Stimulated activated CD4-positive, alpha-beta T cell treated with anti-CD3 and anti-CD28 coated beads, Interleukin-12 subunit alpha, Interleukin-12 subunit beta, amount 100 ng/mL, for 24 hours (primary cell): ENCODE results near the gene ECSCR.
"Not testable (repeated sequence)": the region's sequence is repeated elsewhere in the genome, so short reads cannot be mapped to it uniquely, and the experiment has no call there.

Source experiments
- DNase-seq, 2 experiments: peaks; one replicate each; pipeline ENCODE4 v3.0.0-alpha.2; 2020; ENCODE audit warnings: low read depth in 2 of 2

The ECSCR gene

DNA sequence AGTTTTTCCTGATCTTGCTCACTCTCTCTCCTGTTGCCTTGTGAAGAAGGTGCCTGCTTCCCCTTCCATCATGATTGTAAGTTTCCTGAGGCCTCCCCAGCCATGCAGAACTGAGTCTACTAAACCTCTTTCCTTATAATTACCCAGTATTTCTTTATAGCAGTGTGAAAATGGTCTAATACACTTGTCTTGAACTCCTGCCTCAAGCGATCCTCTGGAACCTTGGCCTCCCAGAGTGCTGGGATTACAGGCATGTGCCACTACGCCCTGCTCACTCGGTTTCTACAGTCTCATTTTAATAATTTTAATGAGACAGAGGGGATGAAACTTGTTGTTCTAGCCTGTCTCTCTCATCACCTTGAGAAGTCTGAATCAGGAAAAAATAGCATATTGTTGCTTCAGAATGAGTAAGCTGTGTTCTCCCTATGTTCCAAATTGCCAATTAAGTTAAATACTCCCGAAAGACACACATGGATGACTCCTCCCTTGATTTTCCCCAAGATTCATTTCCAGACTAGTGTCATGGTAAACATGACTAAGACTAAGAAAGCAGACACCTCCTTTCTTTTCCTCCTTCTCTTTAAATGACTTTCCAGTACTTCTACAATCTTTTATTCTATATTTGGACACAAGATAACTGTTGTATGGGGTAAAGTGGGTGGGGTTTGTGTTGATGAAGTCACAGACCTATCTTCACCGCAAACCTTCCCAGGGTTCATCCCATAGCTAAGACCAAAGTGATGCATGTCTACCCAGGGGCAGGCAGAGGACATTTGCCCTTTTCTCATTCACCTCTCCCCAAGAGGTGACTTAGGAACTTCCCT, 15.4 kb downstream of the ECSCR start:
- no peak for DNase-seq

DNA sequence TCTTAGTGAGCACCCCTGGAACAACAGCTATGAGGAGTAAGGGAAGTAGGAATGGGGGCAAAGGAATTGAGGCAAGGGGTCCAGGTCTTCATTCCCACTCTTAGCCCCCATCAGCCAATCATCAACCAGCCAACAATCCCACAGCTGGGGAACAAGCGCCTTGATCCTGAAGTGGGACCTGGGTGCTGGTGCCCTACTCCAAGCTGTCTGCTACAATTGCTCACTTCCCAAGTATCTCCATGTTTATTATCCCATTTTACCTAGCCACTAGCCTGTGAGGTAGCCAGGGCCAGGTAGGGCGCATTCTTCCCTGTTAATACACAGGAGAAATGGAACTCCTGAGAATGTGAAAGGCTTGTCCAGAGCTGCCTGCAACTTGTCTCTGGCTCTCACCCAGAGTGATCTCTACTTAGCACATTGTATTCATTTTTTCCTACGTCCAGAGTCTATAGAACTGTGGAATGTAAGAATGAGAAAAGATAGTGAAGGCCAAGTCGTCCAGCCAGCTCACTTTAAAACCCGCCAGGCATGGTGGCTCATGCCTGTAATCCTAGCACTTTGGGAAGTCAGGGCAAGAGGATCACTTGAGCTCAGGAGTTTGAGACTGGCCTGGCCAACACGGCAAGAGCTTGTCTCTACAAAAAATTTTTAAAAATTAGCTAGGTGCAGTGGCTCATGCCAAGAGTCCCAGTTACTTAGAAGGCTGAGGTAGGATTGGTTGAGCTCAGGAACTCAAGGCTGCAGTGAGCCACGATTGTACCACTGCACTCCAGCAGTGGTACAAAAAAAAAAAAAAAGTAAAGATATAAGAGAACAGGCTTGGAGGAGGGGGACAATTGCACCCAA, 17.0 kb downstream of the ECSCR start:
- DNase-seq = no peak

DNA sequence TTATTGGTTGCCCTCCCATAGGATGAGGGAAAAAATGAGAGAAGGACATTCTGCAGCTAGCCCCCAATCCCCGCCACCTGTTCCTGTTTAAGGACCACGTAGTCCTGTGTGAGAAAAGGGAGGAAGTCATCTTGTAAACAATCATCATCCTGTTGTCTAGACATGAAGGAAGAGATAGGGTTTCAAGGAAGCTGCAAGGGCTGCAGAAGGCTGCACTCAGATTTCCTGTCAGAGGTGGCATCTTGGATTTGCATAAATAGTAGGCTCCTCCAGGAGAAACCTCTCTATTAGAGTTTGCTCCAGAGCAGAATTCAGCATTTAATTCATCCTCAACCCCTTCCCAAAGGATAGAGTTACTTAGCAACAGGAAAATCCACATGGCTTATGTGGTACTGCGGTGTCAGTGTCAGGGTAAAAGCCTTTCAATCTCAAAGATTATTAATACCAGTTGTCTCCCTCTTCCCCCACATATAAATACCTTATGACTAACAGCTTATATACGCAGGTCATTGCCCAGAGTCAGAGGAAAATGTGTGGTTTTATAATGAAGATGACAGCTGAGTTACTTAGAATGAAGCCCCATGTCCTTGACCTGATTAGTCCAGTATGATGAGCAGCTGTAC, 18.6 kb downstream of the ECSCR start:
- no peak for DNase-seq

DNA sequence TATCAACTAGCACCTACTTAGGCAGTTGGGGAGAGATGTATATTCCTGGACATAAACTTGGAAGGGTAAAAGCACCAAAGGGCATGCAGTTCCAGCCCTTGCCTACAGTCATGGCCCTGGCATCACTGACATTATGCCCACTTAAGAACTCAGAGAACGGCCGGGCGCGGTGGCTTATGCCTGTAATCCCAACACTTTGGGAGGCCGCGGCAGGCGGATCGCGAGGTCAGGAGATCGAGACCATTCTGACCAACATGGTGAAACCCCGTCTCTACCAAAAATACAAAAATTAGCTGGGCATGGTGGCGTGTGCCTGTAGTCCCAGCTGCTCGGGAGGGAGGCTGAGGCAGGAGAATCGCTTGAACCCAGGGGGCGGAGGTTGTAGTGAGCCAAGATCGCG, 22.1 kb downstream of the ECSCR start:
- DNase-seq = not testable (repeated sequence)

DNA sequence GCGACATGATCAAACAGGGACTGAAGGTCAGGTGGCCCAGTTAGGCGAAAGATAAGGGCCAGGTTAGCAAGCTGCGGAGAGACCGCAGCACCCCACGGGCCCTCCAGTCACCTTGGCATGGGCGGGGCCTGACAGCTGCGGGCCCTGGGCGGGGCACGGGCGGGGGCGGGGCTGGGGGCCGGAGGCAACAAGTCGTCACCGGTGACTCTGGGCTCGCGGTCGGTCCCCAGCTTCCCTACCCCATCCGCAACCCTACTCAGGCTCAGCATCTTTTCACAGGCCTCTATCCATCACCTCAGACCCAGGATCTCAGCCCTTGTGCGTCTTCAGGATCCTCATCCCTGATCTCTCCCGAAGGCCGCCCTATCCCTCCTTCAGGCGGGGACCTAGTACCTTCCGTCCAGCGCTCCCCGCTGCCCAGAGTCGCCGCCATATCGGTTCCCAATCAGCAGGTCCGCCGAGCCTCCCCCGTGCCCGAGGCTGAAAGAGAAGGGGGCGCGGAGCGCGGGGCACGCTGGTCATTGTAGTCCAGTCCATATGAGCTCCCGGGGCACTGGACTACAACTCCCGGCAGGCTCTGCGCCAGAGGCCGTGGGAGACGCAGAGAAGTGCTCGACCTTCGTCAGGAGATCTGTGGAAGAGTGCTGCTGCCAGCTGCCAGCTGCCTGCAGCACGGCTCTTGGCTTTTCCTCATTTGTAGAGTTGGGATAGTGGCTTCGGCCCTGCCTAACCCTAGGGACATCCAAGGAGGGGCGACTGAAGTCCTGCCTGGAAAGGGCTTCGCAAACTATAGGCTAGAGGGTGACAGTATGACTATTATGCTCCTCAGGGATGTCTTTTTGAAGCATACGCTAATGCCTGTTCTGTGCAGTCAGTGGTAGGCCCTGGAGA, 23.3 kb downstream of the ECSCR start, which contains the start of gene DNAJC18:
DNAJC18 (minus strand) TSS at position 513 of the 891 bp plus-strand sequence; CDS start at position 433, 80 bp downstream.
- peak; percentile 80 to 91 for DNase-seq

DNA sequence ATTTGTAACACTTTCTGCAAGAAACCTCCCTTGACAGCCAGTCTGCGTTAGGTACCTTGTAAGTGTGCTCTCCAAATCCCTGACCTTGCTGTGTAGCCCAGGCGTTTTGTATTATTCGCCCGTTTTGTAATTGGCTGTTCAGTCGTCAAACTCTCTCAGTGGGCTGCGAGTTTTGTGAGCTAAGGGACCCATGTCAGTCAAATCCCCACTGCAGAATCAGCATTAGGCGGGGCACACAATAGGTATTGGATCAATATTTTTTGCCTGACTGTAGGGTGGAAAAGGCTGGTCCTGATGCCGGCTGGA, 23.9 kb downstream of the ECSCR start:
- no peak for DNase-seq

DNA sequence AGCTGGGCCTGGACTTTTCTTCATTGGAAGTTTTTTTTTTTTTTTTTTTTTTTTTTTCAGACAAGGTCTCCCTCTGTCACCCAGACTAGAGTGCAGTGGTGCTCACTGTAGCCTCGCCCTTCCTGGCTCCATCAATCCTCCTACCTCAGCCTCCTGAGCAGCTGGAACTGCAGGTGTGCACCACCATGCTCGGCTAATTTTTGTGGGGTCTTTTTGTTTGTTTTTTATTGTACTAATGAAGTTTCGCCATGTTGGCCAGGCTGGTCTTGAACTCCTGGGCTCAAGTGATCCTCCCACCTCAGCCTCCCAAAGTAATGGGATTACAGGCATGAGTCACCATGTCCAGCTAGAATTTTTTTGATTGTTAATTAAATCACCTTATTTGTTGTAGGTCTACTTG, 26.9 kb downstream of the ECSCR start:
- no peak for DNase-seq

DNA sequence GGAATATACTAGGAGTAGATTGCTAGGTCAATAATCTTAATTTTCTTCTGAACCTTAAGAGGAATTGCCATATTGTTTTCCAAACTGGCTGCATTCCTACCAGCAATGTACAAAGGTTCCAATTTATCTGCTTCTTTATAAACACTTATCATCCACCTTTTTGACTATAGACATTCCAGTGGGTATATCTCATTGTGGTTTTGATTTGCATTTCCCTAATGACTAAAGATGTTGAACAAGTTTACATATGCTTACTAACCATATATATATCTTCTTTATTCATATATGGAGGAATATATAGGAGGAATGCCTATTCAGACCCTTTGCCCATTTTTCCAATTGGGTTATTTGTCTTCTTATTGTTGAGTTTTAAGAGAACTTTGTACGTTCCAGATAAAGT, 30.8 kb downstream of the ECSCR start:
- no peak for DNase-seq

DNA sequence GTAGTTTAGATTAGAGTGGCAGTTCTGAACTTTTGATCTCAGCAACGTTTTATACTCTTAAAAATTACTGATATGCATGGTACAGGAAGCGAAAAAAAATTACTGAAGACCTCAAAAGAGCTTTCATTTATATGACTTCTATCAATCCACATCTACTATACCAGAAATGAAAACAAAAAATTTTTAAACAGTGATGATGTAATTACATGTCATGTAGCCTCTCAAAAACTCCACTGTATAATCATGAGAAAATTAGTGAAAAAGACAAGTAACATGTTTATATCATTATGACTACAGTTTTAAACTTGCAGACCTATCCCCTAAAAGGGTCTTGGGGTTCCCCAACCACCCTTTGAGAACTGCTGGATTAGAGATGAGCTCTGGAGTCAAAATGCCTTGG, 32.5 kb downstream of the ECSCR start:
- no peak for DNase-seq

DNA sequence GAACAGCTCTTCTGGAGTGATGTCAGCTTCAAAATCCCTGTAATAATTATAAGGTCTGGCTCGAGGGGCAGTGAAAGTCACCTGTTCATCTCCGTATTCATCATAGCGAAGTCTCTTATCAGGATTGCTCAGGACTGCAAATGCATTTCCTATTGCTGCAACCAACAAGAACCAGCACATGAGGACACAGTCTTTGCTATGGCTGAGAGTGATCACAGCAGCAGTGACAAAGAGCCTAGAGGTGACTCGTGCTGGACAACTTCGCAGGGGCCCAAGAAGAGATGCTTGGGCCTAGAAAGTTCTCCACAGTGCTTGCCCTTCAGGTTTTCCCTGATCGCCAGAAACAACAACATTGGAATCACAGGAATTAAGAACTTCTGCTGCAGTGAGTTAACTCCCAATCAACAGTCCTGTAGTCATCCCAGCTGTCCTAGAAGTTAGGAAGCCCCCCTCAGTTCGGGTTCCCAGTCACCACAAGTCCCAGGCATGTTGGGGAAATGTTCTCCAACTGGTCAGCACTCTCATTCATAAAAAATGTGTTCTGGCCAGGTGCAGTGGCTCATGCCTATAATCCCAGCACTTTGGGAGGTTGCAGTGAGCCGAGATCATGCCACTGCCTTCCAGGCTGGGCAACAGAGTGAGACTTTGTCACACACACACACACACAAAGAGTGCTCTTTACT, 36.2 kb downstream of the ECSCR start:
- DNase-seq = no peak

DNA sequence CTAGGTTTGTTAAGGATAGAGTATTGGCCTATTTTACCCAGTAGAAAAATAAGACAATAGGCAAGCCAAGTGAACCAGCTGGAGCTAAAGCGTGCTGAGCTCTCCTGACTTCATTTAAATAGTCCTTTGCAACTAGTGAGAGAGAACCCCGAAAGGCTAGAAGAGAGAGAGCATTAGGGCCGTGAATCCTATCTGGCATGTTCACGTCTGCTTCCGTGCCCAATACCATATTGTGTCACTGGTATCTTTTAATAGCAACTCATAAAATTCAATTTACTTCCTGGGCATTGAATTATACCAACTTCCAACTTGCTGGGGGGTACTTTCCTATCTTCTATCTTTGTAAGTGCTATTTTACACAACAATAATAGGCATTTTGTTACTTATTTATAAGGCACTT, 37.0 kb downstream of the ECSCR start:
- DNase-seq = no peak

DNA sequence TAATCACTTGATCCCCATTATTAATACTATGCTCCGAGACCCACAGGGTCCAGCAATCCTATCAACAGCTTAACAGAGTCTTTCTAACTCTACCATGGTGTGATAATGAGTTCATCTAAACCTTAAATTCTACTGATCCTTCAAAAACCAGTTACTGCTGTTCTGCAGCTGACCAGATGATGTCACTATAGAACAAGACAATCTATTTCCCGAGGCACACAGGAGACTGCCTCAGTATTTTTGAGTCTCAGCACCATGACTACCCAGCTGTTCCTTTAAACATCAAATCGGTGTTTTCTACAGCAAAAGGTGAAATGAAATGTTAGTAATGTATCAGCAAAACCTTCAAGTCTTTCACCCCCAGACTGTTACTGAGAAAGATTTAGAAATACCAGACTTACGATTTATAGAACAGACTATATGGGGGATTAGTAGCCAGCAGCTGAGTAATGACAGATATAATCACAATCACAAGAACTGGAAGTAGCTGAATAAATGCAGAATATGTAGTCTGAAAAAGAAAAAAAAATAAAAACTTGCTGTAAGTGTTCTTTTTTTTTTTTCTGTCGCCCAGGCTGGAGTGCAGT, 40.1 kb downstream of the ECSCR start:
- DNase-seq = no peak

DNA sequence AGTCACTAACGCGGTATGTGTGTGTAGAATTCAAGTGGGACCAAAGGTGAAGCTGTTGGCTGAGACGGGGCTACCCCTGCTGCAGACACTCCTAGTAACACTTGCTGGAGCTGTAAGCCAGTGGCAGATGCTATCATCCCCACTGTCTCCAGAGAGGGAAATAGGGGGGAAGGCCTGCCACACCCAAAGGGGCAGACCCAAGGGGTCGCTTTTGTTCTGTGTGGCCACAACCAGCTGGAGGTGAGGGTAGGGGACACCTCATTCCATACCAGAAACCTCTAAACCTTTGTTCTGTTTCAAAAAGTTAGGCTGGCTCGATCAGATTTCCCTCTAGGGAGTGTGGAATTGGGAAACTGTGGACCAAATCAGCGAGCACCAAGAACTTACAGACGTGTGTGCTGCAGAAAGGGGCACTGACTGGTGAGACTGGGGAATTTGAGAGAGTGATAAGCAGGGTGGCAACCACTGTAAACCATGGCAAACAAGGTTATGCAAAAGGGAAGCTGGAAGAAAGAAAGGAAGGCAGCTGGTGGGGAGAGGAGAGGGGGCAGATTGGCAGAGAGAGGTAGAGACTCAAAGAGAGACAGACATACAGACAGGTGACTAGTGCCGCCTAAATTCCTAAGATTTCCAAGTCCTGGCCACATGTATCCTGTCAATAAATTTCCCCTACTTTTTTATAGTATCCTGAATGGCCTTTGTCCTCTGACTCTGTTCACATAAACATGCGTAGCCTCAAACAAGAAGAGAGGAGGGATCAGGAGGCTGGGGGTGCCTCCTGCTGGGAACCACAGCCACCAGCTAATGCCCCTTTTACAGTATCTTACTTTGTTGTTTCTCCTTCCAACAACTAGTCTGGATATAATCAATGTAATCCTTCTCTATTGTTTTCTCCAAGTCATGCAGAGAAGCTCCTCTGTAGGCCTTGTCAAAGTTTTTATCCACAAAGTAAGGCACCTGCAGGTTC, 43.0 kb downstream of the ECSCR start:
- no peak for DNase-seq

DNA sequence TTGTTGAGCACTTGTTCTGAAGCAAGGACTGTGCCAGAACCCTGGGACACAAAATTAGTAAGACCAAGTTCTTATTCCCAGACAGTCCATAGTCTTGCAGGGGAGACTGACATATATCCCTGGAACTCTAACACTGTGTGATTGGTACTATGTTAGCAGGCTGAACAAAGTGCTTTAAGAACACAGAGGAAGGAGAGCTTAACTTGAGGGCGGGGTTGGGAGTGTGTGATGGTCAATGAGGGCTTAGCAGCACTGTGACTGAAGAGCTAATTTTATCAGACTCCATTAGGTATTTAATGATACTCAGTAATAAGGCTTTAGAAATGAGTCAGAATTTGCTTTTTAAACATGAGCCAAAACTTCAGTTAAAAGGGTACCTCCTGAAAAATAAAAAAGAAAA, 43.8 kb downstream of the ECSCR start:
- no peak for DNase-seq

DNA sequence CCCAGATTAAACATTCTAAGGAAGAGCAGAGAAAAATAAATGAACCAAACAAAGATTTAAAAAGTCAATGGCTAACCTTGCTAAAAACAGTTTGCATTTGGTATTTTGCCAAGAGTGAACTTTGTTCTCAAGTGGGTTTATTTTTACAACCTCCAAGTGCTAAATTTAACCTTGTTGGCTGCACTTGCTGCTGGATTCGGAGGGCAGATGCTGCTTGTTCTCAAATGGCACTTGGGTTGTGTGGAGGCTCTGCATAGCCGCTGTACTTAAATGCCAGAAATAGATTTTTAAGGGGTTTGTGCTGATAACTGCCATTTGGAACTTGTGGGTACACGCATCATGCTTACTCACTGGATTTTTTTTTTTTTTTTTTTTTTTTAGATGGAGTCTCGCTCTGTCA, 45.3 kb downstream of the ECSCR start:
- no peak for DNase-seq

DNA sequence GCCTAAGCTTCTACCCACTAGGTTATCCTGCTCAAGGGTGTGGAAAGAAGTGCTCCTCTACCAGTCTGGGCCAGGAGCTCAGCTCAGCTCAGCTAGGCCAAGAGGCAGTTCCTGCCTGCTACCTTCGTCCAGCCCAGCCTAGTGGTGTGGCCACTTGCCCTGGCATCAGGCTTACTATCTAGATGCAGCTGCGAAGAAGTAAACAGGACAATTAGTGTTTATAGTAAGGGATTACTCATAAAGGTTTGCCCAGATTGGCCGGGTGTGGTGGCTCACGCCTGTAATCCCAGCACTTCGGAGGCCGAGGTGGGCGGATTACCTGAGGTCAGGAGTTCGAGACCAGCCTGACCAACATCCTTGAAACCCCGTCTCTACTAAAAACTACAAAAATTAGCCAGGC, 45.9 kb downstream of the ECSCR start:
- DNase-seq = no peak

DNA sequence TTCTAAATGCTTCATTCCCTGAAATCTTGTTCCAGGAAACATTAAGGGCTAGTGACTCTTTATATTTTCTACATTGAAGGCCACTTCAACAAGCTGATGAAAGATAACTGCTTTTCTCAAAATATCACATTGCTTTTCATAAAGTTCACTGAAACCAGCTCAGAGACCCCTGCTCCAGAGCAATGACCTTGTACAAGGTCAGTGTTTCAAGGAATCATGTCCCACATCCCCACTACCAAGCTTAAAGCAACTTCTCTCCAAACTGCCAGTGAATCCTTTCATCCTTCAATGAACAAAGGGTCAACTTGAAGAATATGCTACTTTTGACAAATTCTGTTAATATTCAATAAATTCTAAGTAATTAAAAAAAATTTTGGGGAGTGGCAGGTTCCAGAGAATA, 46.7 kb downstream of the ECSCR start:
- no peak for DNase-seq

DNA sequence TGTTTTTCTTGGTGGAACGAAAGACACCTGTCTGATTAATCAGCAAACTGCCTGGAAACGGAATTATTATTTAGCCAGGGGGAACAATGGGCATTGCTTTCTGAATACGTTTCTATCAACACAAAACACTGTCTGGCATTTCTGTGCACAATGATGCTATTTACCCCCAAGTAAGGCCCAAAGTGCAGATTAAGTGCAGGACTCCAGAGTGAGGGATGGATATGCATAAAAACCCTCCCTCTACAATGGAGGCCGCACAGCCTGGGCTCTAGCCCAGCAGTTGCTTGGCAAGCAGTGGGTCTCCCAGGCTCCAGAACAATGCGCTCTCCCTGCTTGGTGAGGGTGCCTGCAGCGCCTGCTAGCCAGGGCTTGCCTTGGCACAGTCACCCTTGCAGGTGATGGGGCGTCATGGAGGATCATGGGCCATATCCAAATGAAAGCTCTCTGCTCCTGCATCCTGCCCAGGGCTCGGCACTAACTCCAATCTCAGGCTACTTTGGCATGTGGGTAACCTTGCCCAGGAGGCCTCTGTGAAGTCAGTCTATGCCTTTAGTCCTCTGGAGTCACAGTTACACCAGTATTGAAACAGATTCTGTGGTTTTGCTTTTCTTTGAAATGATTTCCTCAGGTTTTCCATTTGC, 47.2 kb downstream of the ECSCR start:
- no peak for DNase-seq

DNA sequence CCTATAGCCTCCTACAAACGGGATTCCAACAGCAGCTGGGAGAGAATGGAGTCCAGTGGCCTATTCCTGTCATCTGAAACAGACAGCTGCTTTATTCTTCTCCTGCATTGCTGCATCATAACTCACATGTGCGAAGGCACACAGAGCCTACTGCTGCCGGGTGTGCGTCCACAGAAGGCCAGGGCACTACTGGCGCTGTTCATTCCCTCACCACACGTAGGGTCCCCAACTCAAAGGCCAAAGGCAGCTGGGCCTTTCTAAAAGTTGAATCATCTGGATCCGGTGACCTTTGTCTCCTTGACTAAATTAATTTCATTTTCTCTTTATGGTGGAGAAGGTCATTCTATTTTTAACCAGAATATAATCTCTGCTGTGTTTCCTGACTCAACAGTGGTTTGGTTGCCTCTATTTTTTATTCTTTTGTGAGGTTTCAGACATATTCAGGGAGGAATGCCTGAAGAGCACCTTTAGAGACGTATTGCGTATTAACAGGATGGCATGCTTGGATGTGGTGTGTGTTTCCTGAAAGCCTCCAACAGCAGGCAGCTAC, 47.9 kb downstream of the ECSCR start:
- no peak for DNase-seq
